GM21360 (cell line): Measurements from ENCODE around the gene SCYGR7.
"Not testable (repeated sequence)": the region's sequence is repeated elsewhere in the genome, so short reads cannot be mapped to it uniquely, and the experiment has no call there.

Experiments used
- ATAC-seq: cut with Tn5 transposase; IDR thresholded peaks from one replicate; pipeline ENCODE4 v1.9.1; 2021; ENCODE audit warnings: mild to moderate bottlenecking, moderate library complexity; ENCODE audit not compliant: unreplicated experiment

The SCYGR7 gene

DNA sequence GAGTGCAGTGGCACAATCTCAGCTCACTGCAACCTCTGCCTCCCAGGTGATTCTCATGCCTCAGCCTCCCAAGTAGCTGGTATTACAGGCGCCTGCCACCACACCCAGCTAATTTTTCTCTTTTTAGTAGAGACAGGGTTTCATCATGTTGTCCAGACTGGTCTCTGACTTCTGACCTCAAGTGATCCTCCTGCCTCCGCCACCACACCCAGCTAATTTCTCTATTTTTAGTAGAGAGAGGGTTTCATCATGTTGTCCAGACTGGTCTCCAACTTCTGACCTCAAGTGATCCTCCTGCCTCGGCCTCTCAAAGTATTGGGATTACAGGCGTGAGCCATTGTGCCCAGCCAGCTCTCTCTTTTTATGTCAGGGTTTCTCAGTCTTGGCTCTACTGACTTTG lies 28.1 kb downstream of the SCYGR7 start:
- not testable (repeated sequence) for ATAC-seq

DNA sequence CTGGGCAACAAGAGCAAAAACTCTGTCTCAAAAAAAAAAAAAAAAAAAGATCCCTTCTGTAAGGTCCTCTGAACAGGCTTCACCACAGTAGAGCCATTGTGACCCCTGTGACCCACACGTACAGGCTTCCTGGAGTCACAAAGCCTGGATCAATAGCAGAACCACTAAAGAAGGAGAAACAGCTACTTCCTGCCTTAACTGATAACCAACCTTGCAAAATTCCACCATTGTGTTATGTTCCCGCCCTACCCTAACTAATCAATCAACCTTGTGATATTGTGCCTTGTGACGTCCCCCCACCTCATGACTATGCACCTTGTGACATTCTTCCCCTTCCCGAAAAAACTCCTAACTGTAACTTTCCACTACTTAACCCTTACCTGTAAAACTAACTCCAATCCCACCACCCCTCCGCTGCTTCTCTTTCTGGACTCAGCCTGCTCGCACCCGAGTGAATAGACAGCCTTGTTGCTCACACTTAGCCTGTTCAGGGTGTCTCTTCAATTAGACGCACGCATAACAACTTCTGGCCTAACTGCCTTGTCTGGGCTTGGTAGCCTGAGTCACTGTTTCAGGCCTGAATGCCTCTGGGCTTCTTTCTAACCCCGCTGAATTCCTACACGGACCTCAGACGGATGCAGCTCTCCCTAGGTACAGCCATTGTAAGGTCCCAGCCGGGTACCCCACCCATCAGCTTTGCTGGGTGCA lies 31.4 kb downstream of the SCYGR7 start:
- no peak for ATAC-seq

DNA sequence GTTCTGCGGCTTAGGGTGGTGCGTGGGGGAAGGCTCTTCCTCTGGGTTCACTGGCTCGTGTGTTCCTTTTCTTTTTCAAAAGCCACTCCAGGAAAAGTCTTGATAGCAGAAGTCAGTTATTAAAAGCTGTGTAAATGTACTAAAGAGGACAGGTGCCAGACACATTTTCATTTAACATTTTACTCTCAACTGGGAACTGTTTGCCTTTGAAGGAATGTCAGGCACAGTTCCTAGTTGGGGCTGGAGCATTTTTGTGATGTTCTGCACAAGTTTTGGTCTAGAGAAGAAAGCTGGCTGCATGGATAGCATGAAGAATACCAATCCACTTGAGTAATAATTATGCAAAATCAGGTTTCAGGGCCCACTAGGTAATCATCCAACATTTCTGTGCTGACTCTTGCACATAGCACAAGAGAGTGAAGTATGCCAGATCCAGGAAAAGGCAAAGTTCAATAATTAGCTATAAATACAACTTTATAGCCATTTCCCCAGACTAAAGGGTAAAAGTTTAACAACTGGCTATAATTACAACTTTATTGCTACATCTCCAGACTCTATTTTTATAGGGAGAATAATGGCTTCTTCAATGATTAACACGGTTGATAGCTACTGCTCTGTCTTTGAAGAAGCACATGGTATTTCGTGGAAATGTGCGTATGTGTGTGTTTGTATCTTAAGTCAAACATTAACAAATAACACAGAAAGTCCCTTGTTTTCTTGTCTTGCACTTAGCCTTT lies 33.8 kb downstream of the SCYGR7 start:
- ATAC-seq = no peak

DNA sequence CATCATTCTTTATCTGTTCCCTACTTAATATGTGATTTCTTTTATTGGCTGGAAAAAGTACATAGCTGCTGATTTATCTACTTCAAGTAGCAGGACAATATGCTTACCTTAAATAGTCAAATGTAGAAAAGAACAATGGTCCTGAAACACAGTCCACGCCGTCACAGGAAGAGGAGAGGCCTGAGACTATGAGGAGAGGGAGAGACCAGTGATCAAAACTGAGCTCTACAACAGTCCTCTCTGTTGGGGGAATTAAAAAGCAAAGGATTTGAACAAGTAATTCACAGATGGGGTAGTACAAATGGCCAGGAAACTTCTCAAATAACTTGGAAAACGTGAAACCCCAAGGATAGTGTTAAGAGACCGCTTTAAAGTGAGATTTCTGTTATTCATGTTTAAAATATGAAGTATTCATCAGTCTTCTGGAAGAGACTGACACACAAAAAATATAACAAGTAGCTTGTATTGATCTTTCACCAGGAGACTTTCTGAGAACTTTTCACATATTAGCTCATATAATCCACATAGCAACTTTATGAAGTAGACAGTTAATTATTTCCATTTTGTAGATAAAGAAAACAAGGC lies 37.7 kb downstream of the SCYGR7 start:
- no peak for ATAC-seq

DNA sequence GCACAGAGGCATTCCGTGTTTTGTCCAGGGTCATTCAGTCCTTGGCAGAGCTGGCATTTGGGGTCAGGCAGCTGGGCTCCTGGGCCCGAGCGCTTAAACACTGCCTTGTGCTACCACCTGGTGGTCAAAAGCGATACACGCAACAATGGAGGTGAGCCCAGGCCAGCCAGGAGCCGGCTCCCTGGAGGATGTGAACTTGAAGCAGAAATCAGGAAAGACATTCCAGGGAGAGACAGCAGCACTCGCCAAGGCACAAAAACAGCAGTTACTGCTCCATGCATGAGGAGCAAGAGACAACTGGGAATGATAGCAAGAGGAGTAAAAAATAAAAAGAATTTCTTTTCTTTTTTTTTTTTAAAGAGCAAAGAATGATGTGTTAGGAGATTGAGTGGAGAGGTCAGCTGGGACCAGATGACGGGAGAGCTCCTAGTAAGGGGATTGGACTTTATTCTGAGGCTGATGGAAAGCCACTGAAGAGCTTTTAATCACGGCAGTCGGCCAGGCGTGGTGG lies 38.3 kb downstream of the SCYGR7 start:
- ATAC-seq = peak; percentile 99

DNA sequence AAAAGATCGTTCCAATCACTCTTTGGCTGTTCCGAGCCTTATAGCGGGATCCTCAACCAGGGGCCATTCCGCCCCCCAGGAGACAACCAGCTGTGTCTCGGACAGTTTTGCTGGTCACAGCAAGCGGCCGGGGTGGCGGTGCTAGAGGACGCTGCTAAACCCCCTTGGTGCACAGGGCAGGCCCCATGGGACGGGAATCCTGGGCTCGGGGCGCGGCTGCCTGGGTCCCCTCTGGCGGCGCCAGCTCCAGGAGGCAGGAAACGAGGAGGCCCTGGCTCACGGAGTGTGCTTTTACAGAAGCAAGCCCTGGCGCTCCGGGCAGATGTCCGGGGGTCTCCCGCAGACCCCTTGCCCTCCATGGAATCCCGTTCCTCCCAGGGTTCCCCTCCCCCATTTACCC lies 39.7 kb downstream of the SCYGR7 start:
- ATAC-seq = no peak

DNA sequence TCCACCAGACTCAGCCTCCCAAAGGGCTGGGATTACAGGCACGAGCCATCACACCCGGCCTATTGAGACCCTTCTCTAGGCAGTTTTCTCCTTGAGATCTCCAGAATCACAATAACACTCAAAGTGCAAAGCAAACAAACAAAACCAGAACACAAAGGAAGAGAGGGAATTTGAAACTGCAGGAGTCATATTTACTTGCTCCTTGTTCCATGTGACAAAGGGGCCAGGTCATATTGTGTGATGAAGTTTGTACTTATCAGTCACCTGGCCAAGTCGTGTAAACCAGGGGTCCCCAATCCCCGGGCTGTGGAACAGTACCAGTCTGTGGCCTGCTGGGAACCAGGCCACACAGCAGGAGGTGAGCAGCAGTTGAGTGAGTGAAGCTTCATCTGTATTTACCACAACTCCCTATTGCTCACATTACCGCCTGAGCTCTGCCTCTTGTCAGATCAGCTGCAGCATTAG lies 44.1 kb downstream of the SCYGR7 start:
- no peak for ATAC-seq

DNA sequence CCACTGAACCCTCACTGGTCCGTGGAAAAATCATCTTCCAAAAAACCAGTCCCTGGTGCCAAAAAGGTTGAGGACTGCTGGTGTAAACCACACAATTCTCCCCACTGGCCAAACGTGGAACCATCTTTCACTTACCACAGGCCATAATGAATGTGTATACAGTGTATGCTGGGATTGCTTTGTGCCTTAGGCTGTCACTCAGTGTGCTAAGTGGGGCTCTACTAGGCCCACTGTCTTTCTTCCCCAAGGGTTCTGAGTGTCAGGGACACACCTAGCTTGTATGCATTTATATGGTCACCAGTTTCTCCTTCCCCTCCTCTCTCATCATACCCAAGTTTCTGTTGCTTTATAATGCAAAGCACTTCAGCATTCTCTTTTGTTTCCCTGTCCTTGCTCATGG lies 44.8 kb downstream of the SCYGR7 start:
- no peak for ATAC-seq

DNA sequence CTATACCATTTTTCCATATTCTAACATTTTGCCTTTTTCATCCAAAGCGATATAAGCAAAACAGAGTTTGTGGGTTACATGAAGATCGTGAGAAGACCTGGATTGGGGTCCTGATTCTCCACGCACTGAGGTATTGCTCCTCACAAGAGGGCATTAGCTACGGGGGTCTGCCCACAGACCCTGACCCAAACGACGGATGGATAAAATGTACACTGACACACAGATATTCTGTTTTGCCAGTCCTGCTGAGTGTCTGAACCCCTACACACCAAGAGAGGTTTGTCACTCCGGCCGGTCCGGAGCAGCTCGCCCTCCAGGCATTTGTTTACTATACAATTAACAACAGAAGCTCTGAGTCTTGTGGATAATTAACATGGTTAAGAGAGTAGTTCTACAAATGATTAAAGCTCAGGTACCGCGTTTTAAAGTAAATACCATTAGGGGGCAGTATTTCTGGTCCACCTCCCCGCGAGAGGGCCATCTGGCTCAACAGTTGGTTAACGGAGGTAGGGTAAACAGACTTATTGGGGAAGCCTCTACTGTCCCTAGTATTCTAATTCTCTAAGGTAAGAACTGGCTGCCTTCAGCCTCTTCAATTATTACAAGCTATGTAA lies 46.0 kb downstream of the SCYGR7 start:
- ATAC-seq = no peak

DNA sequence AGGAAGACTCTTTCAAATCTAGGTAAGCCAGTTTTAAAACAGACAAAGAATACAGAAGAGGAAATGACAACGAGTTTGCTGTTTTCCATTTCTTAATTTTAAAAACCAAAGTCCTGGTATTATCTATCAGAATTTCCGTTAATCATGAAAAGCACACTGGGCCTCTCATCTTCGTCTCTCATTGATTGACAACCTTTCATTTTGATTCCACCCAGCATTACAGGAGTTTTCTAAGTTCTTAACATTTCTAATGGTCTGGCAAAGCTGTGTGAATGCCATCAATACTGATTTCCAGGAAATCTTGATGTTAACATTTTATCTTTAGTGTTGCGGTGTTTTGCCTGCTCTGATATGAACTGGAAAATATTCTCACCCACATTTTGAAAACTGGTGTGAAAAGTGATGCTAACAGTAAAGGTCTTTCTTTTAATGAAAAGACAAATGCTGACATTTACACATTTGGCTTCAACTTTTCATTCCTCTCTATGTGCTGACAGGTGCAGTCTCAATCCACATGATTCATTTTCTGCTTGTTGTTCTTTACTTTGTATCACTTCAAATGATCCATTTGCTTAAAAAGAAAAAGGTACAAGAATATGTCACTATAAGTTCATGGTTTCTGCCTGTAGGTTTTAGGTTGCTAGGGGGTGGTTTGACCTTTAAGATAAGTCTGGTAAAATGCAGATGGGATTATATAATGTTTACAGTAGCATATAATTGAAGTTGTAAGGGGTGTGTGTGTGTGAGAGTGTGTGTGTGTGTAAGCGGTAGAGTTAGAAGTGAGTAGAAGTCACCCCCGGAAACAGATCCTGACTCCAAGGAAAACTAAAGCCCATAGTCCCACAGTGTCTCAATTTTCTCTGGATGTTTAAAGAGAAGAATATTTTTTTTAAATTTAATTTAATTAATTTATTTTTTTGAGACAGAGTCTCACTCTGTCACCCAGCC lies 47.0 kb downstream of the SCYGR7 start:
- no peak for ATAC-seq
